NOMO-1 treated with dmso at 0.1 percent for 144 hours (cell line): Measurements from ENCODE around the gene CFAP210.

Experiments used
- DNase-seq: peaks from one replicate; lab custom pipeline; 2025; ENCODE audit not compliant: unreplicated experiment; lab: John Stamatoyannopoulos, UW

Gene CFAP210, protein sequence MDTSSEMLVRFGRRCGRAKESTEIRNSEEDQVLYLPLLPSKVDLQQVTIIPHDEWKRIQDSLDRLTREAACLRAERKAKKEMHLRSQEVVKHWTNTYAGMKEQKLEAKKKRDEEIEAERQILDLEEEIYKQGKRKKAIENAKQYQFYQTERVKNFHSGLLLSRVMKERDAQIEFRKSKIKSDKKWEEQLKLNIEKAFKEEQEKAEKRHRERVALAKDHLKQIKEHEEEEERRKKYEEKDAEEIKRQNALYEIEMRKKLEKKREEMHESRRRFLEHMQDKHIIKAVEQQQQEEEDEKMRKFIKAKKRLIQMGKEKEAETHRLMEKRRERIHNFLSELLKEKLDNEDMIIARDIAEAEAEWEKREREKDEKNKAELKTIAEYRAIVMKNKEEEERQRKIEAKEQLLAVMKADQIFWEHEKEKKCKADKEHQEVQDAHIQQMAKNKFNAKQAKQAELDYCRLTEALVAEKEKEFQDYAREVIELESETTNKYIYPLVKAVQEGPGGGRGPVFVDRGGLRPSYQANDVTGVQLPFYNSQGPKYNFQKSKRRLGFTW

DNA sequence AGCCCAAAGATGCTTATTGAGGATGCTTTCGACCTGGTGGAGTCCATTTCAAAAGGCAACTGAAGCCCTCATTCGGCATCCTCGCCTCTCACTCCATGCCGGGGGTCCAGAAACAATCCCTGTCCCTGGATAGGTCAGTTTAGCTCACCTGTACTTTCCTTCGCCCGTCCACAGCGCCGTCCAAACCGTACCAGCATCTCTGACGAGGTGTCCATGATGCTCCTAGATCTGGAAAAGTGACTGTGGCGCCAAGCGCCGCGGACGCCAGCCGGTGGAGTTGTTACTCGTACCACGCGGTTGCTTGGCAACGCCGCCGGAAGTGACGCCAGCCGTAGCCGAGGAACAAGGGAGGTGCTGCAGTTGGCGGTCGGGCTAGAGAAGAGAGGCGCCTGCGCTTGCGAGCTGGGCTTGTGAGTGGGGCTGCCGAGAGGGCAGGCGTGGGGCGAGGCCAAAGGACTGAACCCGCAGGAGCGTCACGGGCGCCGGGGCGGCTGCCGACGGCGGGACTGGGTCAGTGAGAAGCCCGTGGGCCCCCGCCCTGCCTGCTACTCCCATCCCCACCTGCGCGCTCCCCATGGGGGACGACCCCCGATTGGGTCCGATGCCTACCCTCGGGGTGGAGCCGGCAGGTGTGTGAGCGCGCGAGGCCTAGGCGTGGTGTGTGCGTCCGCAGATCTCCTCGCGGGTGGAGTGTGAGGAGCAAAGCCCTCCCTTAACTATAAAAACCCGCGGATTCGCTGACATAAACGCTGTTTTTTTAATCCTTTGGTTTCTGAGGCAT is at the start of gene CFAP210, which contains the start of gene PHOSPHO2:
TSS of gene CFAP210 (minus strand) at position 293 of the 781 bp plus-strand sequence. CDS start at position 215, 78 bp downstream.
TSS of gene PHOSPHO2 (plus strand) at position 357 of the 781 bp plus-strand sequence. CDS start 6,503 bp downstream, outside the sequence.
- peak; percentile 93 for DNase-seq

DNA sequence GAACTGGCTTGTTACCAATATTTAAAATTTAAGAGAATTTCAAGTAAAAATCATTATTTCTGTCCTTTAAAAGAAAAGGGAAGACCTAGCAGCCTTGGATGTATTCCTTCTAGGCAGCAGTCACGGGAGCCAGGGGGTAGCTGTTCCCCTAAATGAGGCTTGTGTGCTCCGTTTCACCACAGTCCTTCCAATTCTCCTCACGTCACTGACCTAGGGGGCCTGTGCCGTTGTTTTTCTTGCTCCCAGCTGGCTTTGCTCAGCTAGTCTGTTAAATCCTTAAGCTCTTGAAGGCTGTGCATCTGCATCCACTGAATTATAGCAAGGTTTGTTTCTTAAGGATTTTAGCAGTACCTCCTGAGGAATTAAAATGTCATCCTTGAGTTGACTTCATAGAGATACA is 49.3 kb upstream of the CFAP210 start:
- DNase-seq: no peak

DNA sequence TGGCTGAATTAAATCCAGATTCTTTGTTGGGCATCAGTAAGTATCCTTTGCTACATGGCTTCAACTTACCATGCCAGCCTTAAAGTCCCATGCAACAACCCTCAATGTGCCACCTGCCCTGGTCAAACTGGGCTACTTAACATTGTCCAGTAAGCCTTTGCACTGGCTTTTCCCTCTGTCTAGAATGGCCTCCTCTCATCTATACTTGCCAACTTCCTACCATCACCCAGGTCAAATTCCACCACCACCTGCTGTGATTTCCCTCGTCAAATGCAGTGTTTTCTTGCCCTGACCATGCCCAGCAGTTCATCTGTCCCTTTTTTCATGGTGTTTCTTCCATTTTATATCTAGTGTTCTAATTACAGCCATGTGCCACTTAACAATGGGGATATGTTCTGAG is 45.1 kb upstream of the CFAP210 start:
- no peak for DNase-seq

DNA sequence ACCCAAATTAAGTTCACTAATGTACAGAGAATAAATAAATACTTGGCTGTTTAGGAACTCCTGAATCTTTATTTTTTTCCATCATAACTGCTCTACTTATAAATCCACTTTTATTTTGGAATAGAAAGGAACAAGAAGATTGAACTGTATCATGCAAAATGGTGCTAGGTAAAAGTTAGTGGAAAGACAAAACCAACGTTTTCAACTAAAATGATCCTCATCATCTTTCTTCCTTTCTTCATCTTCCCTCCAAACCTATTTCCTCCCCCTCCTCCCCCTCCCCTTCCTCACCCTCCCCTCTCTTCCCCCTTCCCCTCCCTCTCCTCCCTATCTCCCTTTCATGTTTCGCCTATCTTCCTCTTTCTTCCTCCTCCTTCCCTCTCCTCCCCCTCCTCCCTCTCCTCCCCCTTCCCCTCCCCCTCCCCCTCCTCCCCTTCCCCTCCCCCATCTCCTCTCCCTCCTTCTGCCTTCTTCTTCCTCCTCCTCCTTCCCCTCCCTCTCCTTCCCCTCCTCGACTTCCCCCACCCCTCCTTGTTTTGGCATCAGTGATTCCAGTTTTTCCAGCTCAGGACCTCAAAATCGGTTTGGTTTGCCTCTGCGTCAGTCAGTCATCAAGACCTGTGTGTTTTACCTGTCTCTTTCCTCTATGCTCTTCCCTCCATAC is 44.5 kb upstream of the CFAP210 start:
- DNase-seq: no peak

DNA sequence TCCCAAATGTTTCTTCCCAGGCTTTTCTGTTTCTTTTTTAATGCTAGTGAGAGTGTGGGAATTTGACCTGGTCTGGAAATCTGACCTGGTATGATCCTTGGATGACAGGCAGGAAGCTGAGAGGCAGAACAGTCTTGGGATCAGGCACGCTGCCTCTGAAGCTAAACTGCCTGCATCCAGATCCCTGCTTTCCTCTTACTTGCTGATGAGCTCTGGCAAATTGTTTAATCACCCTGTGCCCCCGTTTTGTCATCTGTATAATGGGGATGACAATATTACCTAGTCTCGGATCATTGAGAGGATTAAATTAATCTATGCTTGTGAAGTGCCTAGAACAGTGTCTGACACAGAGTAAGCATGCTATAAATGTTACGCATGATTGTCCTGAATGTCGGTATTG is 42.7 kb upstream of the CFAP210 start:
- DNase-seq: no peak

DNA sequence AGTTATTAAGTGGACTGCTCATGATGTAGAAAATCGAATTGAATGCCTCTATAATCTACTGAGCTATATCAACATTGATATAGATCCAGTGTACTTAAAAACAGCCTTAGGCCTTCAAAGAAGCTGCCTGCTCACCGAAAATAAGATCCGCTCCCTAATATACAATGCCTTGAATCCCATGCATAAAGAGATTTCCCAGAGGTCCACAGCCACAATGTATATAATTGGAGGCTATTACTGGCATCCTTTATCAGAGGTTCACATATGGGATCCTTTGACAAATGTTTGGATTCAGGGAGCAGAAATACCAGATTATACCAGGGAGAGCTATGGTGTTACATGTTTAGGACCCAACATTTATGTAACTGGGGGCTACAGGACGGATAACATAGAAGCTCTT is 41.4 kb upstream of the CFAP210 start:
- no peak for DNase-seq

DNA sequence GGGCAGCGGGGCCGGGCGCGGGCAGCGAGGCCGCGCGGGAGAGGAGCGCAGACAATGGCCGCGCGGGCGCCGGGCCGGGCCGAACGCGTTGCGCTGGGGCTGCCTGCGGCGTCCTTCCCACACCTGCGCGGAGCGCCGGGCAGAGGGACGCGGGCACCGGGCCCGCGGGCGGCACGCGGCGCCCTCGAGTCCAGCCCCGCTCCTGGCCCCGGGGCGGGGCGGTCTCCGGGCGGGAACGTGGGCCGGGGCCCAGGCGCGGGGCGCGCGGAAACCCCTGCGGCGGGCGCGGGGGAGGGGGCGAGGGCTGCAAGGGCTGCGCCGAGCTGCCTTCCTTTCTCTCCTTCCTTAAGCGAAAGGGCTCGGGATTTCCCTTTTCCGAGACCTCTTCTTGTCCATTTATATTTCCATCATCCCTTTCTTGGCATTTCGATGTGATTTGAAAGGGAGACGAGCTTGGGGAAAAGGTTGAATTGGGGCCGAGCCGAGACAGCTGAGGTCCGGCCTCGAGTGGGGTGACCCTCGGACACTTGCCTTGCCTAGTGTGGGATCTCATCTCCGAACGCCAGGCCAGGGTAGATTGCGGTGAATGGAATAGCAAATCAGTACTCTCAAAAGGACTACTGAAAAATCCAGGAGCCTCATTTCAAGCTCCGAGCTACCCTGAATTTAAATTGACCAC is 40.1 kb upstream of the CFAP210 start:
- no peak for DNase-seq

DNA sequence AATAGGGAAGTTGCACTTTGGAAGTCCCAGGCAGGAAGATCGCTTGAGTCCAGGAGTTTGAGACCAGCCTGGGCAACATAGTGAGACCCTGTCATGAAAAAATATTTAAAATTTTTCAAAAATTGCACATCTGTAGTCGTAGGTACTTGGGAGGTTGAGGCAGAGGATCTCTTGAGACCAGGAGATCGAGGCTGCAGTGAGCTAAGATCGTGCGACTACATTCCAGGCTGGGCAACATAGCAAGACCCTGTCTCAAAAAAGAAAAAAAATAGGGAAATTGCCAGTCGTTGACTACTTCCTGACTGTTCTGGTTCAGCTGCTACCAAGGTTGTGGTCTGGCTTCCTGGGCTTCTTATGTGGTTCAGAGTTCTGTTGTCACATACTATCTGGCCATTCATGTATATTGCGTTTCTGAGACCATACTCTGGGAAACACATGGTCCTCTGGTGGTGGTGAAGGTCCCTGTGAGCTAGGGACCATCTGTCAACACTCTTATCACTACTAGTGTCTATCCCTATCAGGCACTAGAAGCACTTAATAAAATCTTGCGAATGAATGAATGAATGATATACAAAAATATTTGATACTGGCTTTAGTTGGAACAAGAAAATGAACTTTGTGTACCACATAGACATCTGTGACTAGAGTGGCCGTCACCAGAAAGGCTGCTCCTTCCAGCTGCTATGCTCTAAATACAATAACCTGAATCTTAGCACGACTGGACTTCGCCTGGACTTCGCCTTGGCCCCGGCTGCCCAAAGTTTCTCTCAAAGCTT is 38.6 kb upstream of the CFAP210 start:
- no peak for DNase-seq

DNA sequence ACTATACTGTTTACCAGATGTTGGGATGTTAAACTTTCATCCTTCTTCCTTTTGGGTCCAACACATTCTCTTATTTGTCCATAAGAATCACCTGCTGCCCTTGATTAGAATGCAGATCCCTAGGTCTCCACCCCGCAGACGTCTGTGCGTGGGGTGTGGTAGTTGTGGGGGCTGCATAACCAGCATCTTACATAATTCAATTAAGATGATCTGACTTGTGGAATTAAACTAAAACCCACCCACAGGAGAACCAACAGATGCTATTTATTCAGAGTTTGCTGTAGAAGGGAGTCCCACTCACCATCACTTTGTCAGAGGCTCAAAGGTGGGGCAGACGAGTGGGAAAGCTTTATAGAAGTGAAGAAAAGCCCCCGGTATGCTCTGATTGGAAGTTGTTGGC is 37.9 kb upstream of the CFAP210 start:
- no peak for DNase-seq

DNA sequence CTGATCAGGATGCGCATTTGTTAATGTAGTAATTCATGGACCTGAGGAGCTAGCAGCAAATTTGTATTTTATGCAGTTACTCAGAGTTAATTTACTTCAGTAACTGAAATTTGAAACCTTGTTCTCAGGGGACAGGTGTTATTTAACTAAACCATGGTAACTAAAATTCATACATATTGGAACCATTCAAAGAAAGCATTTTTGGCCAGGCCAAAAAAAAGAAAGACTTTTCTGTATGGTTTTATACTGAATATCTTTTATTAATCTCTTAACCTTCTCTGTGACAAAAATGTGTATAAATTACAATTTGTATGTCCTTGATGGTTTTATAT is 35.0 kb upstream of the CFAP210 start:
- DNase-seq: no peak

DNA sequence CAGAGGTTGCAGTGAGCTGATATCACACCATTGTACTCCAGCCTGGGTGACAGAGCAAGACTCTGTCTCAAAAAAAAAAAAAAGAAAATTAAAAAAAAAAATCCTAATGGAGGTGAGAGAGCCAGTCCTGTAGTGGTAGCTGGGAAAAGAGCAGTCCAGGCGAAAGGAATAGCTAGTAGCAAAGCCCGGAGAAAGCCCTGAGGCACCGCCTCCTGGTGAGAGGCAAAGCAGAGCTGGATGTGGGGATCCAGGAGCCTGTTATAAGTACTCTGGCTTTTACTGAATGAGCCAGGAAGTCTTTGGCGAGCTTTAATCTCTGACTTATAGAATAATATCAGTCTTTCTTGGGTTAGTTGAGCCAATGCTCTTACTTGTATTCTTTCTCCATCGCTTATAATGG is 32.9 kb upstream of the CFAP210 start:
- DNase-seq: no peak

DNA sequence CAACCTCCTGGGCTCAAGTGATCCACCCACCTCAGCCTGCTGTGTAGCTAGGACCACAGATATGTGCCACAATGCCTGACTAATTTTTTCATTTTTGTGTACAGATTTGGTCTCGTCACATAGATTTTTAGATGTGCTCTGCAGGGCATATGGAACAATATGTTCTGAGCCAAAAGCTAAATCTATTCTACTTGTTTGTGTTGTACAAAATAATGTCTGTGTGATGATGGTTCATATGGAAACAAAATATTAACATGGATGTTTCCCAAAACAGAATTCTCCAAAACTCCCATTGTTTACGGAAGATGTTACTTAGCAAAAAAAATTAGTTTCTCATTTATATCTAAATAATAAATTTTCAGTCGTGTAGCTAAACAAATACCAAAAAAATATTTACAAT is 26.8 kb upstream of the CFAP210 start:
- no peak for DNase-seq

DNA sequence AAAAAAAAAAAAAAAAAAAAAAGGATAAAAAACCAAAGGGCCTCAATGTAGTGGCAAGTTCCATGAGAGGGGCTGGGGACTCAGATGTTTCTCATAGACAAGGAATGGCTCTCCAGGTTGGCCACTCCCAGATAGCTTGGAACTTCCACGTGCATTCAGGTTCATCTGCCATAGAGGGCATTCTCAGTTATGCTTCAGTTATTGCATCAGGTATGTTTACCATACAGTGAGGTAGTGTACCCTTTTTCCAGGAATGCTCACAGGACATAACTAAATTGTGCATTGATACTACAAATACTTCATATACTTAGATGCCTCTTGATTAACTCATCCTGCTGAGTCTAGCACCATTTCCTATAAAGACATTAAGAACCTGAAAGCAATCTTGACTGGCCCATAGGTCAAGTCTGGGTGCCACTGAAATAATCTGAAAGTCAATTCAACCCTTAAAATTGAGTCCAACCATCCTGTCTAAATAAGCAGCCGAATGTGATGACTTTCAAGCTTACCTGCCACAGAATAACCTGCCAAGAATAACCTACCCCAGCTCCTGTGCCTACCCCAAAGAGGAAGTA is 24.8 kb upstream of the CFAP210 start:
- DNase-seq: no peak

DNA sequence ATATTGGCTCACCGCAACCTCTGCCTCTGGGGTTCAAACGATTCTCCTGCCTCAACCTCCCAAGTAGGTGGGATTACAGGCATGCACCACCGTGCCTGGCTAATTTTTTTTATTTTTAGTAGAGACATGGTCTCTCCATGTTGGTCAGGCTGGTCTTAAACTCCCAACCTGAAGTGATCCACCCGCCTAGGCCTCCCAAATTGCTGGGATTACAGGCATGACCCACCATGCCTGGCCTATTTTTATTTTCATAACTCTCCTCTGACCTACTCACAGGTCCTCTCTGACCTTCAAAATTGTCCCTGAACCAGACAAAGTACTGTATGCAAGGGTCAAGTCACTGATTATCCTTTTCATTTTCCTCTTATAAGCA is 23.5 kb upstream of the CFAP210 start:
- no peak for DNase-seq

DNA sequence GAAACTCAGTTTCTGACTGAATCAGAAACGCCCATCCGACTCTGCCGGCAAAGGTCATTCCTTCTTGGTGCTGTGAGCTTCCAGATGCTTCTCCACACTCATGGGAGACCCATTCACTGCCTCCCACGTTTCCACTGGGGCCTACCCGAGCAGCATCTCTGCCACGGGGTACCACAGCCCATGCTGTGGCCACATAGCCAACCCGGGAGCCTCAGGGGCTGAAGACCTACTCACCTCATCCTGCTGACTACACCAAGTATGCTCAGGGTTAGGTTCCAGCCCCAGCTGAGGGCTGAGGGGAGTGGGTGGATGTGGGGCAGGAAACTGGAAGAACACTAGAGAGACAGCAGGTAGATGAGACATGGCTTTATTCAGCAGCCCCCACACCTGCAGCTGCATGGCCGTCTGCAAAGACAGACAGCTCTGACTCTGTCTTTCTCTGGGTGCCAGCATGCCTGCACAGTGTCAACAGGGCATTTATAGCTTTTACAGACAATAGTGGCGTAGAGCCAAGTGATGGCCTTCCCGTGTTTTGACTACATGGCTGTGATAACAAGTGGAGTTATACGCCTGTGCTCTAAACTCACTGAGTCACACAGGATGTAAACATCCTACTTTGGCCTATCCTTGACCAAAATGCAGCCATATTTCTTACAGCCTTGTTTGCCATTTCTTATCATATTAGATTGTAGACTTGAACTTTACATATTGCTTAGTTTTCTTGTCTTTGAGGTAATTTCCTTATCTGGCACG is 22.9 kb upstream of the CFAP210 start:
- no peak for DNase-seq

DNA sequence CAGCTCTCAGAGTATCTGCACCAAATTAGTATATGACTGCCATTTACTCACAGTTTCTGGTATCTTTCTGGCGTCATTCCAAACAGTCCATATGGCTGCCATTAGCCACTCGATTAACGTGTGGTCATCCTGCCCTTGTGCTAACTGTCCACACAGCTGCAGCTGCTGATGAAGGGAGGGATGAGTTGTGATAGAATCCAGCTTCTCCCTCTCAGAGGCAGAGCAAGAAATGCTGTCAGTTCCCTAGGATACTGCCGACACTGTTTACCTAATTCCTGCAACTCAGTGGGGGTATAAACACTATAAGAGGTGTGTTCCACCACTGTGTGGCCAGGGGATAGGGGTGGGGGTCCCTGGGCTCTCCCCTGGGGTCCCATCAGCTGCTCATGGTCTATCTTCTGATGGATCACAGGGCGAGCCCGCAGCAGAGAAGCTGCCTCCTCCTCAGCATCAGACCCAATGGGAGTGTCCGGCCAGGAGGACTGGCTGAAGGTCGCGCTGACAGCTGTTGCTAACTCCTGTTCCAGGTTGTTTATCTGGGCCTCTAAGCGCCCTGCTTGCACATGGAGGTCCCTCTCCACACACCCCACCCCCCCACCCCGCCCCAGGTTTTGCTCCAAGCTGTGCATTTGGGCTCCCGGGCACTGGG is 22.2 kb upstream of the CFAP210 start:
- no peak for DNase-seq

DNA sequence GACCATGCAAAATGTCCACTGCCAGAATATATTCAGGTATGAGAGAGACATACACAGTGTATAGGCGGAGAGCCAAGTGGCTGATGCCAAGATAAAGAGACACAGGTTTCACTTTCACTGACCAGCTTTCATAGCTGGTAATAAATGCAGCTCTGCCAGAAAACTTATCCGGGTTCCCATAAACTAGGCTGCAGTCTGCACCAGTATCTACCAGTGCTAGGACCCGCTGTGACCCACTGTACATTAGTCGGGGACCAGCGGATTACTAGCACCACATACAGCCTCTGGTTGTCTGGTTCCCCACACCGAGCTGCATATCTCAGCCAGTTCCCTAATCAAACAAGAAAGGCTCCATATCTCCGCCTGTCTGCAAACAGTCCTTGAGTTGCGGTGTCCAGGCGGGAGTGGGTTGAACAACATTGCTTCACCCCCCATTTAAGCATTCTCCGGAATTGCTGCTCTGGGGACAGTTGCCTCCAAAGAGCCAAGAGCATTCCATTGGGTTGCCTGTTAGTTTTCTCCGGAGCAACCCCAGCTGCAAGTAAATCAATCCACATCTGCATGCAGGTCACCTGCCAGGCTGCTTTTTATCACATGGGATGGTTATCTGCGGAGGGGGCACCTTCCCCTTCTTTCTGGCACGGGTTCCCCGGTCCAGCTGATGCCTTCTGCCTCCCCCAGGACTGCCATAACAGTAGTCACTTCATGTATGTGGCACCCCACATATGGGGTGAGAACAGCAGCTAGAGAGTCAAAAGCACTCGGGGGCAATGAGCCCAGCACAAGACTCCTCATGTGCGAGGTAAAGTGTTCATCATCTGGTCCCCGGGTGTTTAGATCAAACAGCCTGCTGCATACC is 21.4 kb upstream of the CFAP210 start:
- DNase-seq: no peak

DNA sequence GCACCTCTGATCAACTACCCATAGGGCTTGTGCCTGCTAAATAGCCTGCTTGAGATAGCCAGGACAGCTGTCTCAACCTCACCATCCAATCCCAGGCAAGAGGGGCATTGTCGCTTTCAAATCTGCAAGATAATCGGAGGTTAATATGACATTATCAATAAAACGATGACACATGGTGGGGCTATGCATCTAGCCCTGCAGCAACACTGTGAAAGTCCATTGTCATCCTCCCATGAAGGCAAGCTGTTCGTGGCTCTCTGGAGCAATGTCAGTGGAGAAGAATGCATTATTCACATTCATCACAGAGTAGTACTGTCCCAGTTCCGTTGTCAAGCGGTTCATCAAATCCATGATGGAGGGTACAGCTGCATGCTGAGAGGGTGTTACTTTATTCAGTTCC is 20.5 kb upstream of the CFAP210 start:
- DNase-seq: no peak
